Activated T-helper 17 cell treated with anti-CD3 and anti-CD28 coated beads, Interleukin-2, amount 50 U/mL, for 72 hours (primary cell): ENCODE data around the gene GRK1. TPM values are rescaled to one million over a fixed set of nuclear protein-coding genes. Genes with fewer than 3 reads are reported as not detected.

Experiments used
- ATAC-seq: fragments of 150-1000 bp; cut with Tn5 transposase; replicated peaks from 2 replicates; pipeline ENCODE4 v1.10.0; 2021; ENCODE audit warnings: mild to moderate bottlenecking, moderate library complexity
- H3K27ac Mint-ChIP-seq: one replicate; pipeline ENCODE4 v1.8.0; 2022; ENCODE audit warnings: mixed read lengths
- H3K27me3 Mint-ChIP-seq: one replicate; pipeline ENCODE4 v1.8.0; 2022; ENCODE audit warnings: mixed read lengths
- H3K36me3 Mint-ChIP-seq: one replicate; pipeline ENCODE4 v1.8.0; 2022; ENCODE audit warnings: low read depth, mild to moderate bottlenecking, mixed read lengths
- H3K4me1 Mint-ChIP-seq: one replicate; pipeline ENCODE4 v1.8.0; 2022; ENCODE audit warnings: mixed read lengths
- H3K4me3 Mint-ChIP-seq: one replicate; pipeline ENCODE4 v1.8.0; 2022; ENCODE audit warnings: mild to moderate bottlenecking, mixed read lengths
- H3K9me3 Mint-ChIP-seq: one replicate; pipeline ENCODE4 v1.8.0; 2022; ENCODE audit warnings: mixed read lengths
- total RNA-seq, 2 donors: library from RNA; stranded (reverse); gene quantifications; one replicate each; pipeline ENCODE4 v1.2.3, GENCODE V29; 2022

Gene GRK1
- total RNA-seq, 2 donors from 2014 or later, result 0.09 to 0.64 TPM

DNA sequence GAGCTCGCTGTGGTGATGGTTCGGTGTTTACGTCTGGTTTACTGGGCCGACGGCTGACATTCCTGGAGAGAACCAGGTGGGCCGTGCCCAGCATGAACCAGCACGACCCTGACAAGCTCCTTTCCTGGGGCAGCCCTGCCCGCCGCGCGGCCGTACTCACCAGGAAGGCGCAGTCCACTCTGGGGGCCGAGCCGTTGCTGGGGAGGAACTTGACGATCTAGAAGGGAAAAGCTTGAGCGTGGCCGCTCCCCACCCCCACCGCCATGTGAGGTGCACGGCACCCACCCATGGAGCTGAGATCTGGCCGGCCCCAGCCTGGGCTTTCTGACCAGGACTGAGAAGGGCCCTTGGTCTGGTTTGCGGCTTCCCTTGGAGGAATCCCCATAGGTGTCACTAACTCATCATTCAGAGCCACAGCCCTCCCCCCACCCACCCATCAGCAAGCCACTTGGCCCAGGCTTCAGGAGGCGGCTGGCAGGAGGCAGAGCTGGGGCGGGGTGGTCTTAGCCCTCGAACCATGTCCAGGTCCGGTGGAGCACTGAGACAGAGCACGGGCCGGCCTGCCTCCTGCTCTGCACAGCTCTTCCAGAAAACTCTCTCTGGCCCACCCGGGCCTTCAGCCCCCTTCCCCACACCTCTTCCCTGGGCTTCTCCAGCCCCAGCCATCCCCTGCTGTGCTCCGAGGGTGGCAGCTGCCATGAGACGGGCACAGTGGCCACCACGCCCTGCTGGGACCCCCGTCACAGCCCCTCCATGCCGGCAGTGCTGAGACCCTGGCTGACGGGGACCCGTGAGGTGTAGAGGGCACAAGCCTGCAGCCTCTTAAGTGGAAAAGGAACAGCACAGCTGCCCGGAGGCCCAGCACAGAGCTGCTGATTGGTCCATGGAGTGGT, 15.3 kb upstream of the GRK1 start:
- no peak overlapping the region for H3K27ac Mint-ChIP-seq
- ATAC-seq, result no peak
- H3K9me3 Mint-ChIP-seq, result no peaks in the 10 kb centered on the region
- H3K4me3 Mint-ChIP-seq, result no peak overlapping the region
- no peaks in the 10 kb centered on the region for H3K27me3 Mint-ChIP-seq
- no peaks in the 10 kb centered on the region for H3K36me3 Mint-ChIP-seq
- no peaks in the 10 kb centered on the region for H3K4me1 Mint-ChIP-seq

DNA sequence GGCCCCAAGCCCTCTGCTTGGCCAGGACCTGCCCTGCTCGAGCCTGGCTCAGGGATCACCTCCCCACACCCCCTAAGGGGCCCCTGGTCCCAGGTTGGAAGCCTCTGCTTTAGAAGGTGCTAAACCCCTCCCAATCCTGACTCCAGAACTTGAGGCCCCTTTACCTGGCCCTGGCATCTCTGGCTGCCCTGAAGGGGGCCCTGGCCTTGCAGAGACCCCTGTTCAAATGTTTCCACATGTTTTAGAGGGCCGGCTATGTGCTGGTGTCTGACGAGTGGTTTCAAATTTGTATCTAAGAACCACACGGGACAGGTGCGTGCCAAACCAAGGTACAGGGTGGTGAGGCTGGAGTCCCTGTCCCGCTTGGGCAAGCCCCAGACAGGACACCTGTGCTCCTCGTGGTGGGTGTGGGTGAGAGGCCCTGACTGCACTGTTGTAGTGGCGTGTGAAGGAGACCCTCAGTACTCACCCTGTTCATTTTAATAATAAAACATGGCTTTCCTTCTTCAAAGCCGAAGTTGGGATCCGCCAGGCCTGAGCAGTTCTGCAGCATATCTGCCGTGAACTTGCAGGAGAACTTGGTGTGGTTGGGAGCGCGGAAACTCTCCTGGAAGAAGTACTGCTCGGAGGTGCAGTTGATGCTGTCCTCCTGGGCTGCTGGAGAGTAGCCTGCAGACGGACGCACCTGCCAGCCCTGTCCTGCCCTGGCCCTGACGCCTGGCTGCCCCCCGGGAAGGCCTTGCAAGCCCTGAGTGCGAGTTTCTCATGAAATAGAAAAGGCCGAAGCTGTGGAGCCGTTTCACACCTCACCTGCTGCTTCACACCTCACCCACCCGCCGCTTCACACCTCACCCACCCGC, 14.4 kb upstream of the GRK1 start:
- no peak for ATAC-seq
- Mint-ChIP-seq H3K27ac (no peak overlapping the region), H3K4me3 (no peak overlapping the region), H3K9me3 (no peaks in the 10 kb centered on the region), H3K4me1 (no peaks in the 10 kb centered on the region), H3K36me3 (no peaks in the 10 kb centered on the region), H3K27me3 (no peaks in the 10 kb centered on the region)

DNA sequence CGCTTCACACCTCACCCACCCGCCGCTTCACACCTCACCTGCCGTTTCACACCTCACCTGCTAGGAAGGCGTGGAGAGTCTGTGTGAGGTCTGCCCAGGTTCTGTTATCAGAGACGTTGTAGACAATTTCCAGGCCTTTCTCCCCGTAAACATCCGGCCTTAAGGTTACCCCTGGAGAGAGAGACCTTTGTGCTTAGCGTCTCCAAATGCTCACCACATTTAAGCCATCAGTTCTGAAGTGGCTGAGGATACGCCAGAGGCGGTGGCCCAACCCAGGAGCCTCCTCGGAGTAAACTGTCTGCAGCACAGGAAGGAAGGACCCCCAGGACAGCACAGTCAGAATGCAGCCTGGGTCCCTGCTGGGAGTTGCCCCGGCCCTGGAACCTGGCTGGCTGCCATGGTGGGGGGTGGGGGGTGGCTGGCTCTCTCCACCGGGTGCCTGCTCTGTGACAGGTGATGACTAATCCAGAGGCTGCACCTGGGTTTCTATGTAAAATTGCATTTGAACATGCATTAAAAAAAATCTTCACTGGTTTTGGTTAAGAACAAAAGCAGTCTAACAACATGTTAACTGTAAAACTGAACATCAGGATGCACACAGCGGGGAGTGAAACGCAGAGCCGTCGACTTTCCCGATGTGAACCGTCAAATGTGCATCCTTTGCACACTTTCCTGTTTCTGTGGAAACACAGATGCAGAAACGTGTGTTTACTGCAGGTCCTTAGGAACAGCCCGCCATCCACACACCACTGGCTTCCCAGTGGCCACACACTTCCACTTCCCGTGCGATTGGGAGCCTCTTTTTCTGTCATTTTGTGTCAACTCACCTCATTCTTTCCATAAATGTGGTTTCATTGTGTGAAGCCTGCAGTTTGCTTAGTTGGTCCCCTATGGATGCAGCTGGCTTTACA, 13.5 kb upstream of the GRK1 start:
- no peaks in the 10 kb centered on the region for H3K27me3 Mint-ChIP-seq
- H3K4me3 Mint-ChIP-seq, result no peak overlapping the region
- no peak for ATAC-seq
- no peaks in the 10 kb centered on the region for H3K4me1 Mint-ChIP-seq
- H3K36me3 Mint-ChIP-seq, result no peaks in the 10 kb centered on the region
- H3K9me3 Mint-ChIP-seq, result no peaks in the 10 kb centered on the region
- H3K27ac Mint-ChIP-seq, result no peak overlapping the region

DNA sequence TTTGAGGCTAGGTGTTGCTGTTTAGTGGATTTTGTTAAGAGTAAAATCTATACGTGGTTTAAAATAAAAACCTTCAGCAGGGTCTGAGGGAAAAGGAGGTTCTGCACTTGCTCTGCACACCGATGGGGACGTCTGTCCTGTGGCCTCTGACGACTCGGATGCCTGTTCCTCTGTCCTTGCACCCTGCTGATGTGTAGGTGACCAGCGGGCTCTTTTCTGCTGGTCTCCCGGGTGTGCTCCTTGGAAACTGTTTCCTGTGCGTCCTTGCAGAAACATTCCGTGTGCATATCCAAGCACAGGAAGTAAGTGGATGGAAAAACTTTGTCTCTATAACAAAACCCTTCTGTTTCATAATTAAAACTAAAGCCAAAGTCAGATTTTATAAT, 12.9 kb upstream of the GRK1 start:
- no peak for ATAC-seq
- H3K27ac Mint-ChIP-seq, result no peak overlapping the region
- H3K4me1 Mint-ChIP-seq, result no peaks in the 10 kb centered on the region
- no peak overlapping the region for H3K4me3 Mint-ChIP-seq
- no peaks in the 10 kb centered on the region for H3K36me3 Mint-ChIP-seq
- no peaks in the 10 kb centered on the region for H3K27me3 Mint-ChIP-seq
- H3K9me3 Mint-ChIP-seq, result no peaks in the 10 kb centered on the region

DNA sequence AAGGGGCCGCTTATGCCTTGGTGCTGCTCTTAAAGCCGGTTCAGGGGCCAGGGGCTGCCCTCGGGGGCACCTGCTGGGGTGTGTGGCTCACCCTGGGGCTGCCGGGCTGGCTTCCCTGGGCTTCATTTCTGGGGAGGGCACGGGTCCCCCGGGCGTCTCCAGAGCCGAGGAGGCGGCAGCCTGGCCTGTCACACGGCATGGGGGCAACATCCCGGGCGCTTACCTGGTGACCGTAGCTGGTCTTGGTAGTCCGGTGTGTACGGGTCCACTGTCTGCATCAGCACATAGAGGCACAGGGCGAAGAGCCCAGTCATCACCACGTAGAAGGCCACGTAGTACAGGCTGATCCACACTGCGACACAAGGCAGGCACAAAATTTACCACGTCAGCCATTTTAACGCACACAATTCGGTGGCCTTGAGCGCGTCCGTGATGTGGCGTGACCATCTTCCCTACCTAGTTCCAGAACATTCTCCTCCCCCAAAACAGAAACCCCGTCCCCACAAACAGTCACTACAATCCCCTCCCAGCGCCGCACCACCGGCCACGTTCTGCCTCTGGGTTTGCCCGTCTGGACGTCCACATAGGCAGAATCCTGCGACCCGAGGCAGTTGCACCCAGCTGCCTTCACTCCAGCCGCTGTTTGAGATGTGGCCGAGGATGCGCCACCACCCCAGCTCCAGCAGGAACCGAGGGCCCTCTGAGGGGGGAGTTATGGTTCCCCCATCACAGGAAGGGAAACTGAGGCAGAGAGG, 12.3 kb upstream of the GRK1 start:
- no peak overlapping the region for H3K27ac Mint-ChIP-seq
- ATAC-seq, result no peak
- no peaks in the 10 kb centered on the region for H3K36me3 Mint-ChIP-seq
- no peaks in the 10 kb centered on the region for H3K4me1 Mint-ChIP-seq
- no peaks in the 10 kb centered on the region for H3K27me3 Mint-ChIP-seq
- H3K4me3 Mint-ChIP-seq, result no peak overlapping the region
- no peaks in the 10 kb centered on the region for H3K9me3 Mint-ChIP-seq

DNA sequence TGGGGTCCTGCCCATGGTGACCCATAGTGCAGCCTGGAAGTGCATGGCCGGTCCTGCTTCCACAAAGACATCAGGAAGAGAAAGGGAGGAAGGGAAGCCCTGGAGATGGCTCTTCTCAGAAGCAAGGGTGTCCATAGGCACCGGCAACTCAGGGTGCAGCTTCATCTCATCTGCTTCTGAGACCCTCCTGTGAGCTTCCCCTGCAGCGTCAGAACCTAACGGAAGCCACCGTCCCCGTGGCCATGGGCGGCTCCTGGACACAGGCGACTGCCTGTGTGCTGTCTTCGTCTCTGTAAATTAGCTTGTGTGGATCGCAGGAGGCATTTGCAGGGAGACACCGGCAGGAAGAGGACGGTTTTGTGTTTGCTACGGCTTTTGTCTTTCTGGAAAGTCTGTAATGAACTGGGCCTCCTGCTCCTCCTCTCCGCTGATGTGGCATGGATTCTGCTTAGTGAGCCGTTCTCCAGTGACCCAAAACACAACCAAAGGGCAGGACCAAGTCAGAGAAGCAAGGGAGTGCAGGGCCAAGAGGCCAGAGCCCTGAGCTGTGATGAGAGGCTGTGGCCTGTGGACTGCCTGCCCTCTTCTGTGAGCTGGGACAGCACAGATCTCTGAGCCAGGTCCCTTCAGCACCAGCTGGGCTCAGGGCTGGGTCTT, 11.5 kb upstream of the GRK1 start:
- ATAC-seq, result no peak
- no peak overlapping the region for H3K27ac Mint-ChIP-seq
- no peak overlapping the region for H3K4me3 Mint-ChIP-seq

DNA sequence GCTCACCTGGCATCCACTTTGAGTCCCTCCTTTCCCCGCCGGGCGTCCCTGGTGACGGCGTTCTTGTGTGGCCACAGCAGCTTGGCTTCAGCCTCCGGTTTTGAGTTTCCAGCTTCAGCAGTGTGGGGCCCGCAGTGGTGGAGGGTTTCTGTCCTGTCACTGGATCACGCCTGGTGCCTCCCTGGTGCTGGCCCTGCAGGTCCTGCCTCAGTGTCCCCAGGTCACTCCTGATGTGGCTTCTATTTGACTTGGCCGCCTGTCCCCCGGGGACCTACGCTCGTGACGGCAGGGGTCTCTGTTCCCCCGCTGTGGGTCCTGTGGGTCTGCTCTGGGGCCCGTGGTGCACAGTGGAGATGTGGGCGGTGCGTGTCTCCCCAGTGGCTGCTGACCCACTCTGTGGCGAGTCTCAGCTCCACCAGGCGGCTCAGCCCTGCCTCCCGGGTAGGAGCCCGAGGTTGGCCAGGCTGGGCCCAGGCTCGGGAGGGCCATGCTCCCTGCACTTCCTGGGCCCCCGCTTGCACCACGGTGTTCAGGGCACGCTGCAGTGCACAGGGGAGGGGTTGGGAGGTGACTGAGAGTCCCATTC, 10.9 kb upstream of the GRK1 start:
- no peak overlapping the region for H3K4me3 Mint-ChIP-seq
- H3K27me3 Mint-ChIP-seq, result no peaks in the 10 kb centered on the region
- peaks cover 6% of the 10 kb centered on the region for H3K9me3 Mint-ChIP-seq
- H3K36me3 Mint-ChIP-seq, result no peaks in the 10 kb centered on the region
- ATAC-seq, result no peak
- H3K27ac Mint-ChIP-seq, result no peak overlapping the region
- no peaks in the 10 kb centered on the region for H3K4me1 Mint-ChIP-seq

More for the DNA sequence above, 11.5 kb upstream of the GRK1 start:
- no peaks in the 10 kb centered on the region for H3K36me3 Mint-ChIP-seq
- H3K4me1 Mint-ChIP-seq, result no peaks in the 10 kb centered on the region
- no peaks in the 10 kb centered on the region for H3K27me3 Mint-ChIP-seq
- H3K9me3 Mint-ChIP-seq, result no peaks in the 10 kb centered on the region

DNA sequence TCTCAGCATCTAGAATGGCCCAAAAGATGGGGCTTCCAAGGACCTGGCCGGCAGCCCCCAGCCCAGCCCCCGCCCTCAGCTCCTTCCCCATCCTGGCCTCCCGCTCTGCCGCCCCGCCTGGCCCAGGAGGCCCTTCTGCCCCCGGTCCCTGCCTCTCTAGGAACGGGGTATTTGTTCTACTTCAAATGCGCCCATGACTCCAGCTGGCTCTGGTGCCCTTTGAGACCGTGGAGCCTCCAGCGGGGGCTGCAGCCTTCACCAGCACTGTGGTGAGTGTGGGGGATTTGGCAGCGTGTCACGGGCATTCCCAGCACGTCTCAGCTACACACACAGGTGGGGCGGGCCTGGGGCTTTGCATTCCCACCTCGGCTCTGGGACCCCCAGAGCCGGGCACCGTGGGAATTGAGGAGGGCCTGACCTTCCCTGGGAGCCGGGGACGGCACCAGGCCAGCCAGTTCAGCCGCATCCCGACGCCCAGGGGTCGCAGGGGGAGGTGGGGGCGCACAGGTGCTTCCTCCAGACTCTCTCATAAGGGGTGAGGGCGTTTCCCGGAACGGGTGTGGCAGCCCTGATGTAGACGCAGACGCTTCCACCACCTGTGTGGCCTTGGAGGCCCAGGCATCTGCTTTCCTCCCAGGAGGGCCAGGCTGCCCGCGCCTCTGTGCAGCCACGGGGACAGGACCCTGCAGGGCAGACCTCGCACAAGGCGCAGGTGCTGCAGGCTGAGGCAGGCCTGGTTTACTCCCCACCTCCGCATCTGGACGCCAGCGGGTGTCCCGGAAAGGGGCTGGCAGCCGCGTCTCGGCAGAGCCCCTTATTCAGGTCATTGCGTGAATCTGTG, 10.0 kb upstream of the GRK1 start:
- Mint-ChIP-seq H3K36me3 (no peaks in the 10 kb centered on the region), H3K27me3 (no peaks in the 10 kb centered on the region), H3K27ac (no peak overlapping the region), H3K9me3 (peaks cover 12% of the 10 kb centered on the region), H3K4me1 (no peaks in the 10 kb centered on the region), H3K4me3 (no peak overlapping the region)
- no peak for ATAC-seq

DNA sequence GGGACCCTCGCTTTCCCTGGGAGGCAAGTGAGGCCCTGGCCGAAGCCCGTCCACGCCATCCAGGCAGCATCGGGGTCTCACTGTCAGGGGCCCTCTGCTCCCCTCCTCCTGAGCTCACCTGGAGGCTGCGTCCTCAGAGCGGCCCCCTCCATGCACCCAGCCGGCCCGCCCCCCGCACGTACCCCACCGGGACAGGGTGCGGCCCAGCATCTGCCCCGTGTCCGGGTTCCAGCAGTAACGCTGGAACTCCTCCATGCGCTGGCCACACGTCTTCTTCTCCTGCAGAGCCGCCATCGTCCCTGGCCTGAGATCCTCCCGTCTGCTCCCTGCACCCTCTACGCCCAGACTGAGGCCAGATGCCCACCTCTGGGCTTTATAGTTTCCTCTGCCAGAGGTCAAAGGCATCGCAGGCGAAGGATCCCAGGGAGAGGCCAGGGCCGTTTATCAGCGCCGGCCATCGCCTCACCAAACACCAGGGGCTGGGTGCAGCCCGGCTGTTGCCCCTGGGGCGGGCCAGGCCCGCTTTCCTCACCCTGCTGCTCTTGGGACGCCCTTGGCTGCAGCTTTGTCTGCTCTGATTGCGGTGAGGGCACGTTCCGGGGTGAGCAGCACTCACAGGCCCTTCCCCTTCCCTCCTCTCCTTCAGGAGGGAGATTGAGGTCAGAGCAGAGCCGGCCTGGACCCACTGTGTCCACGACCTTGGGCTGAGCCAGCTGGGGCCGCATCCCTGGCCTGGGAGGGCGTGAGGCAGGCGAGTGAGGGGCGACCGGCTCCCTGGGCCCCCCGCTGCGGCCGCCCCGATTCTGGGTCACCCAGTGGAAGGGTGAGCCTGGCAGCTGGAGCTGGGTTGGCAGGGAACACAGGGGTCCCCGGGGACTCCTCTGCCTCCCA, 8.9 kb upstream of the GRK1 start, which contains the start of gene ATP4B:
Gene ATP4B, minus strand, starts transcription at position 348 of the 891 bp plus-strand sequence. Its CDS starts 54 bp downstream, at position 294.
- H3K27ac Mint-ChIP-seq, result no peak within 1 kb of the TSS
- no peaks in the 10 kb centered on the region for H3K36me3 Mint-ChIP-seq
- no peak for ATAC-seq
- no peaks in the 10 kb centered on the region for H3K4me1 Mint-ChIP-seq
- H3K27me3 Mint-ChIP-seq, result no peaks in the 10 kb centered on the region
- H3K4me3 Mint-ChIP-seq, result no peak within 1 kb of the TSS
- H3K9me3 Mint-ChIP-seq, result peaks cover 12% of the 10 kb centered on the region

DNA sequence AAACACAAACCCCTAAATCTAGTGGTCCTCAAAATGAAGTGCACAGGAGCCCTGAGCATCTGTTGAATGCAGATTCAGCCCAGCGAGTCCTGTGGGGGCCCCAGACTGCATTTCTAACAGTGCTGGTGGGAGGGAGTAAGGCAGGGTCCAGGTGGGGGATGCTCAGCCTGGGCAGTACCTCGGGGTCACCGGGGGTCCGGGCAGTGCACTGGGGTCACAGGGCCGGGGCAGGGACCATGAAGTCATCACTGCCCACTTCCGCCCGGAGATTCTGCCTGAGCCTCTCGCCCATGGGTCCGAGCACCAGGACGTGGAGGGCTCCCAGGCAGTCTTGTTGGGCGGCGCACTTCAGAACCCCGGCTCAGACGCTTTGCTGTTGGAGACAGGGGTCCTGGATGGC, 8.2 kb upstream of the GRK1 start:
- no peaks in the 10 kb centered on the region for H3K4me1 Mint-ChIP-seq
- no peak overlapping the region for H3K4me3 Mint-ChIP-seq

DNA sequence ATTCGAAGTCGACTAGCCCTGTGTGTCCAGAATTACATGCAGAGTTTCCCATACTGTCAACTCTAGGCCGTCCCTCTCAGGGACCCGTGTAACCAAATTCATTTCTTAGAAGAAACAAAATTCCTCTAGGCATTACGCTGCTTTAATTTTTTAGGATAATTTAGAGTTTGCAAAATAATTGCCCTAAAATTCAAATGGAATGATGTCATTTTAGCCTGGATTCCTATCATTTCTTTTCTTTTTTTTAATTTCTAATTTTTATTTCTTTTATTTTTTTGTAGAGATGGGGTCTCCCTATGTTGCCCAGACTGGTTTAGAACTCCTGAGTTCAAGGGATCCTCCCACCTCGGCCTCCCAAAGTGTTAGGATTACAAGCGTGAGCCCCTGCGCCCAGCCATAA, 7.7 kb upstream of the GRK1 start:
- no peak overlapping the region for H3K27ac Mint-ChIP-seq
- no peak for ATAC-seq
- H3K36me3 Mint-ChIP-seq, result no peaks in the 10 kb centered on the region
- H3K9me3 Mint-ChIP-seq, result peaks cover 12% of the 10 kb centered on the region
- no peaks in the 10 kb centered on the region for H3K27me3 Mint-ChIP-seq
- no peak overlapping the region for H3K4me3 Mint-ChIP-seq
- no peaks in the 10 kb centered on the region for H3K4me1 Mint-ChIP-seq

More for the DNA sequence above, 8.2 kb upstream of the GRK1 start:
- Mint-ChIP-seq H3K9me3 (peaks cover 12% of the 10 kb centered on the region), H3K36me3 (no peaks in the 10 kb centered on the region), H3K27ac (no peak overlapping the region), H3K27me3 (no peaks in the 10 kb centered on the region)
- ATAC-seq, result no peak
